Measurements from ENCODE around the gene ZMYM3.
"Not testable (repeated sequence)": the region's sequence is repeated elsewhere in the genome, so short reads cannot be mapped to it uniquely, and the experiment has no call there.

ZMYM3 gene
- total RNA-seq, result 17.5 to 33.0 reads per million in 2 donors

DNA sequence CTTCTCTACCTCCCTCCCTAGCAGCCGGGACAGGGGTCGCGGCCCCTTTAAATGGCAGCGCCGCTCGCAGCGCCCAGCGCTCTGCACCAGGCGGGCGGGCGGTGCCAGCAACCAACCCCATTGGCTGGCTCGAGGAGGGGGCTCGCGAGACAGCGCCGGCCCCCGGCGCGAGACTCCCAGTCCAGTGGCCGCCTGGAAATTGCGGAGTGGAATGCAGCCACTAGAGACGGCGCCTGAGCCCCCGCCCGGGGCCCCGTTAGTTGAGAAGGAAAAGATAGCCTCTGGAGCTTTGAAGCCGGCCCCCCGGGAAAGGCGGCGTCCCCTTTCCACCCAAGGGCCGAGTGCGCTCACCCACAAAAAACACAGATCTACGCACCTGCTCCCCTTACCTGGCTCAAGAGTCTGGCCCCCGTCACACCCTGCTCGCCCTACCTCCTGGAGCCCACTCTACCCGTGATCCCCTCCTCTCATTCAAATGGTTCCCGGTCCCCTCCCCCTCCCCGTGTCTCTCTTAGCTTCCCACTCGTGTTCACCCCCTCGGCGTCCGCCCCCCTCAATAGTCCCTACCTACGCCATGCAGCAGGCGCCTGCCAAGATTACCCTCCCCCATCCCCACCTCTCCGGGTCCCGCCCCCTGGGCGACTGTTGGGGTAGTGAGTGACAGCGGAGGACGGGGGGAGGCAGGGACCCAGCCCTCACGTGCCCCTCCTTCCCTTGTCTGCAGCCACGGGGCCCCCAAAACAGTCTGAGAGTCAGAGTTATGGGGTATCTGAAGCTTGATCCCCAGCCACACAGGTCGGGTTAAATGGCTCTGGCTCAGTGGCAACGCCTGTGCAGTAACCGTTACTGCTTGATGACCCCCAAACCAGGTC lies at the start of gene ZMYM3:
ZMYM3 (minus strand) TSS at position 49 of the 872 bp plus-strand sequence. CDS start 885 bp downstream, outside the sequence.
- DNase-seq, result peak; percentile 45 to 92 (median 73)

DNA sequence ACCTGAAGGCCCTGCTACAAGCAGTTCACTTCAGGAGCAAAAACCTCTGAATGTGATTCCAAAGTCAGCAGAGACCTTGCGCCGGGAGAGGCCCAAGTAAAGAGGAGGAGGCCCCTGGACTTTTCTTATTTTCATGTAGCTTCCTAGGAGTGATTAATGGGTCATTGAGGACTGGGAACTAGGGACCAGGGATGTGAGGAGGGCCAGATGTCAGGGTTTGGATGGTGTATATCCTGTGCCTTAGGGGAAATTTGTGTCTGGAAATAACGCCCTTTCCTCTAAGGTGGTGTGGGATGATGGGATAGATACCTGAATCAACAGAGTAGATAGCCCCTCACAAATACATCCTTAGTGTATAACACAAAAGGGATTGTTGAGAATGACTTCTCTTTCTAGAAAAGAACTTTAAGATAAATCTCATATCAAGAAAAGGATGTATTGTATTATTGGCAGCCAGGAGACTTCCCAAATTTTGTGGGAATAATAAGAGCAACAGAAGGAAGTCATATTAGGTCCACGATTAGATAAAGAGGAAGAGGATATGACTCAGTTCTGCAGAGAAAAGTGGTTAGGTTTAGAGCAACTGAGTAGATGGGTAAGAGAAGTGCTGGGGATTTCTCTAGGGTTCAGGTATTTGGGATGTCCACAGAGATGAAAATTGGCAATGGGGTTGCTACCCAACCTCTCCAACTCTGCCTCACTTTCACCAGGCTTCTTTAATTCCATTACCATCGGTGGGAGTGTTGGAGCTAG lies 48.7 kb upstream of the ZMYM3 start:
- DNase-seq, result no peak

DNA sequence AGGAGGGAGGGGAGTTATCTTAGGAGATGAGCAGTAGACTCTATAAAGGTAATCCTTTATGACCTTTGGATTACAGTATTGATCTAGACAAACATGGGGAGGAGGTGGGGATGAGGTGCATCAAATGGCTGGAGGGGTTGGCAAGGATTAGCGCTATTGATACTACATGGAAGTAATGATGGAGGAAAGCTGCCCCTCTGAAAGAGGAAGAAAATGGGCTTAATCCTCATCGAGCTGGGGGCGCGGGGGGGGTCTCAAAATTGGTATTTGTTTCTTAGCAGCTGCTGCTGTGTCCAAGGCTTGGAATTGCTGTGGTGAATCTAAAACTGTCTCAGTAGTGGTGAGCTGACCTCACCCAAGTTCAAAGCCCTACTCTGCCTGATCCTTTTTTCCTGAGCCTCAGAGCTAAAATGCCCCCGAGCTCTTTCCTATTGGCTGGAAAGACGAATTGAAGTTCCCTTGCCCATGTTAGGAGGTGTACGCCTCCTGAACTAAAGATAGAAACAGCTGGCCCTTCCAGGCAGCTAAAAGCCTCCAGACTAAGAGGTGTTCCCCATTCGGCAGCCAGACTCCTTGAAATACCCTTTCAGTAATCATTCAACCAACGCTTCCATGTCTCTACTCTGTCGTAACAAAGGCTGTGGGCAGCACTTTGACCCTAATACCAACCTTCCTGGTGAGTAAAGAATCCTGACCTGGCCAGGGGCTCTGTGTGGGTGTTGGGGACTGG lies 47.4 kb upstream of the ZMYM3 start, which contains the start of gene ITGB1BP2:
ITGB1BP2 (plus strand) TSS at position 556 of the 730 bp plus-strand sequence; CDS start at position 613, 57 bp downstream.
- no peak for DNase-seq

DNA sequence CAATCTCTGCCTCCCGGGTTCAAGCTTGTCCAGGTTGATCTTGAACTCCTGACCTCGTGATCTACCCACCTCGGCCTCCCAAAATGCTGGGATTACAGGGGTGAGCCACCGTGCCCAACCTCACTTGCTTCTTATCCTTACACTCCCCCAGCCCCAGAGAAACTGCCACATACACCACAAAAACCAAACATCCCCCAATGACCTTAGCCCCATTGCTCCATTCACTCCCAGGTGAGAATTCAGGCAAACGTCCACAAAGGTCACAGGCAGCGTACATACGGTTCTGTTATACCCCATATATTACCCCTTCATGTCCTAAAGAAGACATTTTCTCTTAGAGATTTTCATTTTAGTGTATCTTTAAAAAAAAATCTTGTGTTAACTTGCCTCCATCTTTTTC lies 46.6 kb upstream of the ZMYM3 start:
- DNase-seq, result not testable (repeated sequence)

DNA sequence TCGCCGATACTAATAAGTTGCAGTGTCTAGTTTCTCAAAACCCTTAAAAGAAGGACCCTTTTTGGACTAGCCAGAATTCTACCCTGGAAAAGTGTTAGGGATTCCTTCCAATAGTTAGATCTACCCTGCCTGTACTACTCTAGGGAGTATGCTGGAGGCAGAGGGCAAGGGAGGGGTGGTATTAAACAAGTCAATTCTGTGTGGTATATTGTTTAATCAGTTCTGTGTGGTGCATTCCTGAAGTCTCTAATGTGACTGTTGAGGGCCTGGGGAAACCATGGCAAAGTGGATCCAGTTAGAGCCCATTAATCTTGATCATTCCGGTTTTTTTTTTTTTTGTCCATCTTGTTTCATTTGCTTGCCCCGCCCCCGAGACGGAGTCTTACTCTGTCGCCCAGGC lies 46.1 kb upstream of the ZMYM3 start:
- DNase-seq, result not testable (repeated sequence)

DNA sequence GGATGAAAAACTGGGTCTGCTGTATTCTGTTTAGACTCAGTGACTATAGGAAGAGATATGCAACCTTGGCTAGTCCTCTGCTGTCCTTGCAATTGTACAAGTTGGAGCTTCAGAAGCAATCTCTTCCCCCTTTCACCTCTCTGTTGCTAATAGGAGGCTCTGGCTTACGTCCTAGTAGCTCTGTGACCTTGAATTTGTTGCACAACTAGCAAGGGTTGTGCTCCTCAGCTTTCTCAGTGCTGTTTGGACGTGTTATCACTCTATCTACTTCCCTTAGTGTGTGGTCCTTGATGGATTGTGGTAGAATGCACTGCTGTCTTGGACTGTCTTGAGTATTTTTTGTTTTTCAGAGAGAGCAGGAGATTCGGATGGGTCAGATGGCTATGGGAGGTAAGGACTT lies 44.2 kb upstream of the ZMYM3 start:
- DNase-seq, result no peak

DNA sequence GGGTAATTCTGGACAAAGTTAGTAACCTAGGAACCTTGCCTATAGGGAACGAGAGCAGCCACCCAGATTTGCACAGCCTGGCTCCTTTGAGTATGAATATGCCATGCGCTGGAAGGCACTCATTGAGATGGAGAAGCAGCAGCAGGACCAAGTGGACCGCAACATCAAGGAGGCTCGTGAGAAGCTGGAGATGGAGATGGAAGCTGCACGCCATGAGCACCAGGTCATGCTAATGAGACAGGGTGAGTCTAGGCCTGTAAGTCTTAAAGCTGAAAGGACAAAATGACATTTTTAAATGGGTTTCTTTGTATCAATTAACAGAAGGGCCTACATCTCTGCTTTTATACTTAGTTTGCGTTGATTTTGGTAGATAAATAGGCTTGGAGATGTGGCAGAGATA lies 42.9 kb upstream of the ZMYM3 start:
- DNase-seq, result no peak

DNA sequence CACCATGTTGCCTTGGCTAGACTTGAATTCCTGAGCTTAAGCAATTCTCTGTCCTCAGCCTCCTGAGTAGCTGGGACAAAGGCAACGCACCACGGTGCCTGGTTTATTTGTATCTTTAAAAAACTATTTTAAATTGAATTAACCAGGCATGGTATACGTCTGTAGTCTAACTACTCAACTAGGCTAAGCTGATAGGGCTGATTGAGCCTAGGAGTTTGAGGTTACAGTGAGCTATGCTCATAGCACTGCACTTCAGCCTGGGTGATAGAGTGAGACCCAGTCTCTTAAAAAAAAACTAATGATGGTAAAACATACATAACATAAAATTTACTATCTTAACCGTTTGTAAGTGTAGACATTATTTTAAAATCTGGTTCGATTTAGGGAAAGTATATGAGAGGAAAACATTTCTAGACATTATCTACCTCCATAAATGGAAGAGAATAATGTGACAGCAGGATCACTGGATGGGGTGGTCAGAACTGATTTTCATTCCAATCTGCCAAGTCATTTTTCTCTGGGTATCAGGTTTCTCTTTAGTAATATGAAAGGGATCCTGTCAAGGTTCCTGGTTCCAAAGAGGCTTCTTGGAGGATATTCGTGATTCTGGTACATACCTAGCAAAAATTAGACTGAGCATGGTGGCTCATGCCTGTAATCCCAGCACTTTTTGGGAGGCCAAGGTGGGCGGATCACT lies 38.9 kb upstream of the ZMYM3 start:
- DNase-seq, result no peak

DNA sequence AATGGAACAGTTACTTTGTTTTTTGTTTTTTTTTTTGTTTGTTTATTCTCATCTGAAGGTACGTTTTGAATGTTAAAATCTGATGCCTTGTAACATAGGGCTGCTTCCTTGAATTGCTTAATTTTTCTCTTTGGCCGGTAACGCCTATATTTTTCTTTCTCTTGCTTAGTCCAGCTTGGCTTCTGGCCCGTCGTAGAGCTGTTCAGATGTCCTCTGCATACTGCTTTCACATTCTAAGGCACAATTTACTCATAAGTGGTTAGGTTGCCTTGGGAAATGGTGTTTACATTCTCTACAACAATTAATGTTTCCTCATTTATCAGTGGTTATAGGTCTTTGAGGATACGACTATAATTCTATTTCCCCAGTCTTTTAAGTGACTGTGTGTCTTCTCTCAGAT lies 37.4 kb upstream of the ZMYM3 start:
- DNase-seq, result no peak

DNA sequence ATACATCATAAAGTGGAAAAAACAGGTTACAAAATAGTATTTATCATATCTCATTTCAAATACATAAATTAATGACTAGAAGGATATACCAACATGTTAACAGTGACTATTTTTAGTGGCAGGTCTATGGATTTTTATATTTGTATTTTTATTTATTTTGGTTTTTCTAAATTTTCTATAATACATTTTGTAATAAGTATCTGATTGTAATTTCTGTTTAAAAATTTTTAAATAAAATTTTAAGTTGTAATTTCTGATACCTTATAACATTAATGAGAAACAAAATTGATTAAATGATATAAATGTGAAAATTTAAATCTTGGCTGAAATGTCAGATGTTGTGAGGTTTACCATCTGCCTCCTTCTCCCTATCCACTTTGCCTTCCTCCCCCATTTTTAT lies 32.0 kb upstream of the ZMYM3 start:
- DNase-seq, result no peak

DNA sequence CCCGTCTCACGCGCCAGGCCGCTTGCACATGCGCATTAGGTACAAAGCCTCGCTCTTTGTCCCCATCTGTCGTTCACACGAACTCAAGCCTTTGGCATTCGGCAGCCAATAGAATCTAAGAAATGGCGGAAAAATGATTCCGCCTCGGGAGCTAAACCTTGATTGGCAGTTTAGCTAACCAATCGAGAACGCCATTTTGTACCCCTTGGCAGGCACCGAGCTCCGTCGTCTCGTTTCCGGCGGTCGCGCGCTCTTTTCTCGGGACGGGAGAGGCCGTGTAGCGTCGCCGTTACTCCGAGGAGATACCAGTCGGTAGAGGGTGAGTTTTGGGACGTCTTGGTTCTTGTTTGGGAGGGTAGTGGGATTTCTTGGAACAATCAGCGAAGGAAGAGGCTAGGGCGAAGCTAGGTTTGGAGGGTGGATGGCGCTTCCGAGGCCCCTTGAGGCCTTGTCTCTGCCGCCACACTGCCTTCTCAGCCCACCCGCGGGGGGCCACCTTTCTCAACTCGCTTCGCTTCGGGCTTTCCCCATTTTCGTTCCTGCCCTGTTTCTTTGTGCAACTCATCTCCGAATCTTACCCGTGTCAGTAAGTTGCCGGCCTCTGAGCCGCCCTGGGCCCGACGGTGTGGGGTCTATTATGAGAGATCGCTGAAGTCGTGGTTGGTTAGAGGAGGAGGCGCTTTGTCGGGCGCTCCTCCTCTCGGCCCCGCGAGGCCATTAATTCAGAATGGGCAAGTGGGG lies 29.6 kb upstream of the ZMYM3 start, which contains the start of gene NONO:
NONO (plus strand) TSS at position 233 of the 741 bp plus-strand sequence. CDS start 7,003 bp downstream, outside the sequence.
- peak; percentile 44 to 99 (median 76) for DNase-seq

DNA sequence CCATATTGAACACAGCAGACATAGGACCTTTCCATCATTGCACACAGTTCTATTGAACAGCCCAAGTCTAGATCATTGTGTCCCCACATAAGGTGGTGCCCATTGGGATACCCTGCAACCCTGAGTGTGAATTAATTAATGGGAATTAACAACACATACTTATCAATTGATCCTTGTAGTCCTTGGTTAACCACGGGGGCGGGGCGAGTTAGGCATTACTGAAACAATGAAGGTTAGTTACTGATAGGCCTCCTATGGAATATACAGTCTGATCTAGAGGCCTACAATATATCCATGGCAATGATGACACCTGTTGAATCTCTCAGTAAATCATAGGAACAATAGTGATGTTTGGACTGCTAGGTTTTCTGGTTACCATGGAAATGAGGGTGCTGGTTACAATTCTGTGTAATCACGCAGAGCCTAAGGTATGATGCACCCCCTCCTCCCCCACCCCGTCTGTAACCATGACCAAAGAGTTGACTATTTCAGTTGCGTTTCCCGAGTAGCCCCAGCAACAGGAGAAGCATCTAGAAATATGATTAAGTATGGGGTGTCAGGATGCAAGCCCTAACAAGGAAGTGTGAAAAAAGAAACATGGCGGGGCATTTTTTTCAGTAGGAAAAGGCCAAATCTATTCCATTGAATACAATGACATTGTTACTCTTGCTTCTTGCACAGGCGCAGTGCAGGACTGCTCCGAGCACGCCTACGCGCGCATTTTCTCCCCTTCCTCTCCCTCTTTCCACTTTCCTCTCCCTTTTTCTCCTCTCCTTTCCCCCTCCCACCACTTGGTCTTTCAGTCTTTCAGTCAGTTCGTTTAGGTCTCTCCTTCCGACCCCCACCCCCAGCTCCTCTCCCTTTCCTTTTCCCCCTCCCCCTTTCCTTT lies 28.8 kb upstream of the ZMYM3 start:
- DNase-seq, result peak in 3 of 5 experiments; percentile 22 to 76 (median 43)

DNA sequence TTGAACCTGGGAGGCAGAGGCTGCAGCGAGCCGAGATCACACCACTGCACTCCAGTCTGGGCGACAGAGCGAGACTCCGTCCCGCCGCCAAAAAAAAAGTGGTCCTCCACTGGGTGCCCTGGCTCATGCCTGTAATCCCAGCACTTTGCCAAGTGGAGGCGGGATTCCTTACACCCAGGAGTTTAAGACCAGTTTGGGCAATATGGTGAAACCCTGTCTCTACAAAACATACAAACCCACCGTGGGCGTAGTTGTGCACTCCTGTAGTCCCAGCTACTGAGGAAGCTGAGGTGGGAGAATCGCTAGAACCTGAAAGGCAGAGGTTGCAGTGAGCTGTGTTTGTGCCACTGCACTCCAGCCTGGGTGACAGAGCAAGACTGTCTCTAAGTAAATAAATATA lies 27.4 kb upstream of the ZMYM3 start:
- DNase-seq, result not testable (repeated sequence)

DNA sequence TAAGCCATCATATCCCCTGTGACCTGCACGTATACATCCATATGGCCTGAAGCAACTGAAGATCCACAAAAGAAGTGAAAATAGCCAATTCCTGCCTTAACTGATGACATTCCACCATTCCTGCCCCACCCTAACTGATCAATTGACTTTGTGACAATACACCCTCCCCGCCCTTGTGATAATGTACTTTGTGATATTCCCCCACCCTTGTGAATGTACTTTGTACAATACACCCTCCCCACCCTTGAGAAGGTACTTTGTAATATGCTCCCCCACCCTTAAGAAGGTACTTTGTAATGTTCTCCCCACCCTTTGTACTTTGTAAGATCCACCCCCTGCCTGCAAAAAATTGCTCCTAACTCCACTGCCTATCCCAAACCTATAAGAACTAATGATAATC lies 18.4 kb upstream of the ZMYM3 start:
- not testable (repeated sequence) for DNase-seq

DNA sequence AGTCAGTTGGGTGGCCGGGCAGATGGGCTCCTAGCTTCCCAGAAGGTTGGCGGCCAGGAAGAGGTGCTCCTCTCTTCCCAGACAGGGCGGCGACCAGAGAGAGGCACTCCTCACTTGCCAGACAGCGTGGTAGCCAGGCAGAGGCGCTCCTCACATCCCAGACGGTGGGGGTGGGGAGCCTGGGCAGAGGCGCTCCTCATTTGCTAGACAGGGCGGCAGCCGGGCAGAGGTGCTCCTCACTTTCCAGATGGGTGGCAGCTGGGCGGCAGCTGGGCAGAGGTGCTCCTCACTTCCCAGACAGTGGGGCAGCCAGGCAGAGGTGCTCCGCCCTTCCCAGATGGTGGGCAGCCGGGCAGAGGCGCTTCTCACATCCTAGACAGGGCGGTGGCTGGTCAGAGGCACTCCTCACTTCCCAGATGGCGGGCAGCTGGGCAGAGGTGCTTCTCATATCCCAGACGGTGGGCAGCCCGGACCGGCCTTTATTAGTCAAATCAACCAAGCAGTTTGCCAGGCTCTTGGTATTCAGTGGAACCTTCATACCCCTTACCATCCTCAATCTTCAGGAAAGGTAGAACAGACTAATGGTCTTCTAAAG lies 16.0 kb upstream of the ZMYM3 start:
- DNase-seq, result no peak

DNA sequence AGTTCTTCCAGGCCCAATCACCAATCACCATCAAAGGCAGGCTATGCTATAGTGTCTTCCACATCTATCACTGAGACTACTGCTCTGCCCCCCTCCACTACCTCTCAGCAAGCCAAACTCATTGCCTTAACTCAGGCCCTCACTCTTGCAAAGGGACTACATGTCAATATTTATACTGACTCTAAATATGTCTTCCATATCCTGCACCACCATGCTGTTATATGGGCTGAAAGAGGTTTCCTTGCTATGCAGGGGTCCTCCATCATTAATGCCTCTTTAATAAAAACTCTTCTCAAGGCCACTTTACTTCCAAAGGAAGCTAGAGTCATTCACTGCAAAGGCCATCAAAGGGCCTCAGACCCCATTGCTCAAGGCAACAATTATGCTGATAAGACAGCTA lies 14.7 kb upstream of the ZMYM3 start:
- not testable (repeated sequence) for DNase-seq

DNA sequence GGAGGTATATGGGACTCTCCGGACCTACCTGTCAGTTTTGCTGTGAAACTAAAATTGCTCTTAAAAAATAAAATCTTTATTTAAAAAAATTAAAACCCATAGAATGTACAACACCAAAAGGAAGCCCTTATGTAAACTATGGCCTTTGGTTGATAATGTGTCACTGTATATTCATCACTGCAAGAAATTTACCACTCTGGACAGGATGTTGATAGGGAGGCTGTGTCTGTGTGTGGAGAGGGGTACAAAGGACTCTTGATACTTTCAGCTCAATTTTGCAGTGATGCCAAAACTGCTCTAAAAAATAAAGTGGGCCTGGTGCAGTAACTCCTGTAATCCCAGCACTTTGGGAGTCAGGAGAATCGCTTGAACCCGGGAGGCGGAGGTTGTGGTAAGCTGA lies 2.9 kb upstream of the ZMYM3 start:
- no peak for DNase-seq

DNA sequence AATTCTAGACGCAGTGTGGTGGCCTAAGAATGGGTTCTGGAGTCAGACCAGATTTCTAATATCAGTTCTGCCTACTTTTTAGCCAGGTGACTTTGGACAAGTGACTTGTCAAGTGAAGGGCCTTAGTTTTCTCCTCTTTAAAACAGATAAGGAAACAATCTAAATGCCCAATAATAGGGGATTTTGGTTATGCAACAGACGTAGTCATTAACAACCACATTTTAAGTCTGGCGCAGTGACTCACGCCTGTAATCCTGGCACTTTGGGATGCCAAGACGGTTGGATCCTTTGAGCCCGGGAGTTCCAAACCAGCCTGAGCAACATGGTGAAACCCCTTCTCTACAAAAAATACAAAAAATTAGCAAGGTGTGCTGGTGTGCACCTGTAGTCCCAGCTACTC lies 2.1 kb upstream of the ZMYM3 start:
- DNase-seq, result no peak

DNA sequence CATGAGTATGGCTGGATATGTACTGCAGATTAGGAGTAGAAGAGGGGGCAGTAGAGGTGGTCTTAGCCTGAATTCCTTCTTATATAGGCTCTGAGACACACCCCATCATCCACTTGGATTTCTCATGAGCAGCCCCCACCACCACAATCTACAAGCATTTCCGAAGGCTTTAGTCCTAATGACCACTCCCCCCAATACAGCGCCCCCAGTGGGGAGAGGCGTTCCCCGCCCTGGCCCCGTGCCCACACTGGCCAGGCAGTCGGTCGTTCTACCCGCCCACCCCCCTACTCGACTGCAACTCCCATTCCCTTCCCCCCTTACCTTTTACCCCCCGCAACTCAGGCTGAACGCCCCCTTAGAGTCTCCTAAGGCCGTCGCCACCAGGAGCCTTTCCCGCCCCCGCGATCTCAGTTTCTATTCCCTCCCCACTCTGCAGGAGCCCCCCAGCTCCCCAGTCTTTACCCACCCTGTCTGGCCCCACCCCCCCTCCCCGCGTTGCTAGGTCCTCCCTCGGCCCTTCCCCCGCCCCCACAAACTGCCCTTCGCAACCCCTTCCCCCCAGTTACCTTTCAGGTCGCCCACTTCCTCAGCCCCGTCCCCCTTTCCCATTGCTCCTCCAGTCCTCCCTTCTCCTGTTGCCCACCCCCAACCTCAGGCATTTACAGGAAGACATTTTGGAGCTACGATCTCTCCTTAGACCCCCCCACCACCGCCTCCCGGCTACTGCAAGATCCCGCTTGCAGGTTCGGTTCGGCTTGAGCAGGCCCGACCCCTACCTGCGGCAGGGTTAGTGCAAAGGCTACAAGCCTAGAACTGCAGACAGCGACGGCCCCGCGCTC lies 468 bp downstream of the ZMYM3 start:
- DNase-seq, result peak in 3 of 5 experiments; percentile 3 to 34 (median 13)
